Psoas muscle (tissue), 8 donors: ENCODE results near the gene UGT1A5. TPM values are rescaled to one million over a fixed set of nuclear protein-coding genes. Genes with fewer than 3 reads are reported as not detected.

Experiments
- ATAC-seq, 4 donors: fragments of 200-7000 bp; cut with Tn5 transposase; one replicate each; pipeline ENCODE4 v1.9.1; 2020; ENCODE audit warnings: moderate library complexity in 3 of 4, mild to moderate bottlenecking in 2 of 4
- DNase-seq, 2 donors: peaks; one replicate each; pipeline ENCODE4 v3.0.0-alpha.2; 2020
- H3K27ac ChIP-seq: fragments of 200-600 bp; one replicate; pipeline ENCODE4 v1.8.0; 2022
- H3K27me3 ChIP-seq, 3 donors: fragments of 200-600 bp in 1 of 3; one replicate each; pipeline versions ENCODE4 v1.6.1 to v1.8.0; 2013 to 2022; ENCODE audit warnings: low read length in 2 of 3, mild to moderate bottlenecking in 2 of 3, moderate library complexity in 1 of 3; ENCODE audit not compliant: insufficient read depth in 3 of 3
- H3K36me3 ChIP-seq, 2 donors: fragments of 200-600 bp in 1 of 2; one replicate each; pipeline versions ENCODE4 v1.6.1 to v1.8.0; 2013 to 2022; ENCODE audit warnings: low read depth in 1 of 2, mild to moderate bottlenecking in 1 of 2, moderate library complexity in 1 of 2; ENCODE audit not compliant: insufficient read depth in 1 of 2
- H3K4me1 ChIP-seq: fragments of 200-600 bp; one replicate; pipeline ENCODE4 v1.8.0; 2022
- H3K4me3 ChIP-seq: fragments of 200-600 bp; one replicate; pipeline ENCODE4 v1.8.0; 2022; ENCODE audit warnings: mild to moderate bottlenecking
- H3K9me3 ChIP-seq: fragments of 200-600 bp; one replicate; pipeline ENCODE4 v1.8.0; 2022
- CTCF ChIP-seq: fragments of 200-600 bp; IDR thresholded peaks from one replicate; pipeline ENCODE4 v1.8.0; 2022; ENCODE audit warnings: antibody characterized with exemption
- WGBS, 3 donors: extraction: QIAGEN DNeasy Blood & Tissue Kit; methylation state at CpG; one replicate each; pipeline versions ENCODE4 v1.1.6 to v1.1.7; 2013; 5-methylcytosine and 5-hydroxymethylcytosine counted together
- intact Hi-C, 2 donors: fragments of 100-400 bp; cut with DNase I; formaldehyde crosslinking; loops; one replicate each; pipeline versions ENCODE4 v1.11.0 to v1.14.2; 2022
- polyA plus RNA-seq, 3 donors: library from polyadenylated mRNA; stranded (reverse); fragments of 200-250 nt; gene quantifications; one replicate each; pipeline ENCODE4 v1.2.3, GENCODE V29; 2013
- total RNA-seq, 4 donors: library from RNA; stranded (reverse); fragmentation: NEBNext Ultra II Directional in 2 of 4; extraction: Animal tissue kit (Norgen Biotek cat#: 25700) in 2 of 4; gene quantifications; one replicate each; pipeline versions ENCODE4 v1.2.1 to v1.2.4, GENCODE V29; 2021 to 2023
- donor health status: healthy with polysubstance abuse.
- donor health status: DM: no; HTN: no; CAD: no; lungs with moderate emphysema.
- donor health status: Bipolar disorder and iron deficiency.
- donor health status: healthy.
- donor health status: DM: yes; HTN: yes; CAD: no.
- donor health status: DM: no; HTN: no; CAD: no.
- donor health status: DM: no; HTN: no; CAD: no.
- donor health status: DM: yes; HTN: yes; CAD: no.

Gene UGT1A5
- total and polyA plus RNA-seq, 7 donors = not detected

GRCh38 chr2:233691443-233692433 is 21.0 kb upstream of the UGT1A5 start:
- H3K36me3 ChIP-seq = no peaks in the 10 kb centered on the region
- no peaks in the 10 kb centered on the region for H3K9me3 ChIP-seq
- no peak overlapping the region for H3K4me3 ChIP-seq
- no peaks in the 10 kb centered on the region for H3K4me1 ChIP-seq
- H3K27ac ChIP-seq = no peak overlapping the region
- DNase-seq = no peak
- TF ChIP-seq CTCF = no peak
- 84 to 87% (median 85%) methylated on average over 11 of the region's 11 CpGs for WGBS, 3 donors
- peaks cover 0 to under 1% (median 0%) of the 10 kb centered on the region in 3 donors for H3K27me3 ChIP-seq
- intact Hi-C loops = no loop called here
- ATAC-seq = no peak

GRCh38 chr2:233692648-233693047 is 20.1 kb upstream of the UGT1A5 start, which contains the start of gene UGT1A6:
Gene UGT1A6 (plus strand): TSS chr2:233692890. CDS start chr2:233693005, 115 bp downstream.
- H3K4me1 ChIP-seq = no peaks in the 10 kb centered on the region
- TF ChIP-seq CTCF = no peak
- H3K27ac ChIP-seq = no peak within 1 kb of the TSS
- no peaks in the 10 kb centered on the region for H3K27me3 ChIP-seq
- intact Hi-C loops = no loop called here
- H3K36me3 ChIP-seq = no peaks in the 10 kb centered on the region
- H3K4me3 ChIP-seq = no peak within 1 kb of the TSS
- DNase-seq (no peak), ATAC-seq (no peak)
- H3K9me3 ChIP-seq = no peaks in the 10 kb centered on the region
- WGBS, 3 donors = 77 to 86% (median 85%) methylated on average over 4 of the region's 4 CpGs

- DNase-seq (no peak), ATAC-seq (no peak)
- TF ChIP-seq CTCF = no peak
- Histone ChIP-seq H3K27ac (no peak overlapping the region), H3K36me3 (no peaks in the 10 kb centered on the region), H3K4me1 (no peaks in the 10 kb centered on the region), H3K27me3 (no peaks in the 10 kb centered on the region), H3K9me3 (no peaks in the 10 kb centered on the region), H3K4me3 (no peak overlapping the region)
- WGBS, 3 donors = 59 to 72% (median 68%) methylated on average over 6 of the region's 6 CpGs
- intact Hi-C loops = no loop called here
These were observed 18.7 kb upstream of the UGT1A5 start for GRCh38 chr2:233693963-233694362.

- WGBS, 3 donors = 59 to 77% (median 68%) methylated on average over 4 of the region's 4 CpGs
- Histone ChIP-seq H3K4me1 (no peaks in the 10 kb centered on the region), H3K27ac (no peak overlapping the region), H3K36me3 (no peaks in the 10 kb centered on the region), H3K9me3 (no peaks in the 10 kb centered on the region), H3K27me3 (no peaks in the 10 kb centered on the region), H3K4me3 (no peak overlapping the region)
- intact Hi-C loops = no loop called here
- TF ChIP-seq CTCF = no peak
- DNase-seq (no peak), ATAC-seq (no peak)
These were observed 14.0 kb upstream of the UGT1A5 start for GRCh38 chr2:233698740-233699139.
